ENCODE data around the gene ADGRG7.

Gene ADGRG7

DNA sequence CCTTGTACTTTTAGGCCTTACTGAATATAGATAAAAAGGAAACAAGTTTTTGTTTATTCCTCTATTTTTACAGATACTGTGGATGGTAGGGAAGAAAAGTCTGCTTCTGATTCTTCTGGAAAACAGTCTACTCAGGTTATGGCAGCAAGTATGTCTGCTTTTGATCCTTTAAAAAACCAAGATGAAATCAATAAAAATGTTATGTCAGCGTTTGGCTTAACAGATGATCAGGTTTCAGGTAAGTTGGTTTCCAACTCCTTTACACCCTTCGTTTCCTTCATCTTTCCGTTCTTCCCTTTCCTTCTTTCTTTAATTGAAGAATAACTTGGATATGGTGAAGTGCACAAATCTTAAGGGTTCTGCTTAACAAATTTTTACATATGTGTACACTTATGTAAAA lies 123.0 kb downstream of the ADGRG7 start:
- Histone ChIP-seq H3K4me1 (no peaks in the 10 kb centered on the region), H3K9me3 (no peaks in the 10 kb centered on the region), H3K36me3 (replicated peaks) (peaks cover 70% of the 10 kb centered on the region), H3K27me3 (ENCODE audit: low read depth) (no peaks in the 10 kb centered on the region), H3K4me3 (no peak overlapping the region)
- no peak for DNase-seq (ENCODE audit: low spot score in 2 of 2)
- in situ Hi-C loops (cut with MboI; ENCODE audit: low sequenced_read_pairs), result no loop called here

DNA sequence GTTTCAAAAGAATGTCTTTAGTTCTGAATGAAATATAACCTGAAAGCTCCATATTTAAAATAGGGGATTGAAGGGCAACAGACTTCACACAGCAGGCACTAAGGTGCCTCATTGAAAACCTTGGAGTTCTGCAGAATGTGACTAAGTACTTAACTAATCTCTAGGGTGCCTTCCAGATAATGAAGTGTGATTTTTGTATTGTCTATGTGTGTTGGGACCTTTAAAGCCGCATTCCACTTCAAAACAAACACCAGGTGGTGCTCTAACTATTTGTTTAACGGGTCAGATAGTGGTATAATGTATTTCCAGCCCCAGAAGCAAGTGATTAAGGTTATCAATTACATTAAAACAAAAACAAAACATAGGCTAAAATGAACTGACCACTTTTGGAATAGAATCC lies 127.9 kb downstream of the ADGRG7 start:
- Histone ChIP-seq H3K36me3 (replicated peaks) (peaks cover 77% of the 10 kb centered on the region), H3K9me3 (no peaks in the 10 kb centered on the region), H3K4me1 (no peaks in the 10 kb centered on the region), H3K4me3 (no peak overlapping the region), H3K27me3 (ENCODE audit: low read depth) (no peaks in the 10 kb centered on the region)
- peak in 1 of 2 experiments; percentile 31 for DNase-seq (ENCODE audit: low spot score in 2 of 2)
- in situ Hi-C loops (cut with MboI; ENCODE audit: low sequenced_read_pairs), result no loop called here

- Histone ChIP-seq H3K4me3 (no peak overlapping the region), H3K36me3 (replicated peaks) (peaks cover 70% of the 10 kb centered on the region), H3K27me3 (ENCODE audit: low read depth) (no peaks in the 10 kb centered on the region), H3K9me3 (no peaks in the 10 kb centered on the region), H3K4me1 (peaks cover 8% of the 10 kb centered on the region)
- no peak for DNase-seq (ENCODE audit: low spot score in 2 of 2)
- in situ Hi-C loops (cut with MboI; ENCODE audit: low sequenced_read_pairs), result no loop called here
These were observed 130.8 kb downstream of the ADGRG7 start for GRCh38 chr3:100740207-100740606.

GRCh38 chr3:100743535-100743934 lies 134.1 kb downstream of the ADGRG7 start:
- peaks cover 8% of the 10 kb centered on the region for H3K4me1 ChIP-seq
- in situ Hi-C loops (cut with MboI; ENCODE audit: low sequenced_read_pairs), result no loop called here

GRCh38 chr3:100744671-100745070 lies 135.3 kb downstream of the ADGRG7 start:
- in situ Hi-C loops (cut with MboI; ENCODE audit: low sequenced_read_pairs), result no loop called here
- H3K4me1 ChIP-seq, result peaks cover 8% of the 10 kb centered on the region
- peaks cover 62% of the 10 kb centered on the region for H3K36me3 ChIP-seq (replicated peaks)
- no peak for DNase-seq (ENCODE audit: low spot score in 2 of 2)
- H3K27me3 ChIP-seq (ENCODE audit: low read depth), result no peaks in the 10 kb centered on the region
- H3K4me3 ChIP-seq, result no peak overlapping the region
- H3K9me3 ChIP-seq, result no peaks in the 10 kb centered on the region

More at GRCh38 chr3:100743535-100743934, 134.1 kb downstream of the ADGRG7 start:
- peaks cover 64% of the 10 kb centered on the region for H3K36me3 ChIP-seq (replicated peaks)
- H3K9me3 ChIP-seq, result no peaks in the 10 kb centered on the region
- no peak overlapping the region for H3K4me3 ChIP-seq
- H3K27me3 ChIP-seq (ENCODE audit: low read depth), result no peaks in the 10 kb centered on the region
- DNase-seq (ENCODE audit: low spot score in 2 of 2), result no peak
